ENCODE measurements around the gene CPNE5. TPM values are rescaled to one million over a fixed set of nuclear protein-coding genes. Genes with fewer than 3 reads are reported as not detected.

The CPNE5 gene
- total RNA-seq, 1 donor from 2014 or later: 0.72 TPM

DNA sequence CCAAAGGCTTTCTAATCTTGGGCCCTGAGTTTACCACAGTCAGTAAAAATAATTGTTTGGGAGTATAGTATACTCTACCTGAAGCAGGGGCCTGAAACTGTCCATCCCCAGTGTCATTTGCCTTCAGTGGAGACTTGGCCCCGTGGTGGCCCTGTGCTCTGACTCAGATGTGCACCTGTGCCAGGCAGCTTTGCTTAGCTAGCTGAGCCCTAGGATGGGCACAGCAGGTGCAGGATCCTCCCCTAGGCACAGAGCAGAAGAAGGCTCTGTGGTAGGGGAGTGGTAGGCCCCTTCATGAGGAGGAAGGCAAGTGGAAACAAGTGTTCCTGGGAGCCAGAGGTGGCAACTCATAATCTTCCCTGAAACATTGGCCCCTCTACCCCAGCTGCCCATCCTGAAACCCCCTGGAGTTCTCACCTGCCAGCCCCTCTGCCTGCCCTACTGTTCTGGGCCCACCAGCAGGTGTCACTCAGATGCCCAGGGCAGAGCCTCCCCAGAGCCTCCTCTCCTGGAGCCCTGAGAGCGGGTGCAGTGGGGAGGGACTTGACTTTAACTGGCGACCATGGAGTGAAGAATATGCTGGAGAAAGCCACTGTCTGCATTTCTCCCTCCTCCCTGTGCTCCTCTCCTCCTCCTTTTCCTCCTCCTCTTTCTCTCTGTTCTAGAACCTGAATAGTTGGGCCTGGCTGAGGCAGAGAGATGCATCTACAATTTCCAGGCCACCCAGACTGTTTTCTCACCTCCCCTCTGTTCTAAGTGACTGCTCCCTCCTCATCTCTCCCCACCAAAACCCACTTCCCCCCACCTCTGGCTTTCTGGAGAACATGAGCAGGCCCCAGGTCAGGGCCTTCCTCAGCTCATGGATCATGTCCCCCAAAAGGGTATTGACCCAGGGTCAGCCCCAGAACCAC lies 2.9 kb downstream of the CPNE5 start:
- TF ChIP-seq, protein P1, sequence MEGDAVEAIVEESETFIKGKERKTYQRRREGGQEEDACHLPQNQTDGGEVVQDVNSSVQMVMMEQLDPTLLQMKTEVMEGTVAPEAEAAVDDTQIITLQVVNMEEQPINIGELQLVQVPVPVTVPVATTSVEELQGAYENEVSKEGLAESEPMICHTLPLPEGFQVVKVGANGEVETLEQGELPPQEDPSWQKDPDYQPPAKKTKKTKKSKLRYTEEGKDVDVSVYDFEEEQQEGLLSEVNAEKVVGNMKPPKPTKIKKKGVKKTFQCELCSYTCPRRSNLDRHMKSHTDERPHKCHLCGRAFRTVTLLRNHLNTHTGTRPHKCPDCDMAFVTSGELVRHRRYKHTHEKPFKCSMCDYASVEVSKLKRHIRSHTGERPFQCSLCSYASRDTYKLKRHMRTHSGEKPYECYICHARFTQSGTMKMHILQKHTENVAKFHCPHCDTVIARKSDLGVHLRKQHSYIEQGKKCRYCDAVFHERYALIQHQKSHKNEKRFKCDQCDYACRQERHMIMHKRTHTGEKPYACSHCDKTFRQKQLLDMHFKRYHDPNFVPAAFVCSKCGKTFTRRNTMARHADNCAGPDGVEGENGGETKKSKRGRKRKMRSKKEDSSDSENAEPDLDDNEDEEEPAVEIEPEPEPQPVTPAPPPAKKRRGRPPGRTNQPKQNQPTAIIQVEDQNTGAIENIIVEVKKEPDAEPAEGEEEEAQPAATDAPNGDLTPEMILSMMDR (conservative IDR thresholded peaks at IDR 0.05): no peak
- no peak for DNase-seq (ENCODE audit: extremely low spot score, unreplicated experiment)
- no peak overlapping the region for H3K27ac Mint-ChIP-seq
- no peak overlapping the region for H3K4me3 Mint-ChIP-seq
- H3K4me1 Mint-ChIP-seq (ENCODE audit: unreplicated experiment): peaks cover 19% of the 10 kb centered on the region
- peaks cover 4% of the 10 kb centered on the region for H3K9me3 Mint-ChIP-seq
- no peaks in the 10 kb centered on the region for H3K36me3 Mint-ChIP-seq
- H3K27me3 Mint-ChIP-seq: peaks cover 57% of the 10 kb centered on the region

DNA sequence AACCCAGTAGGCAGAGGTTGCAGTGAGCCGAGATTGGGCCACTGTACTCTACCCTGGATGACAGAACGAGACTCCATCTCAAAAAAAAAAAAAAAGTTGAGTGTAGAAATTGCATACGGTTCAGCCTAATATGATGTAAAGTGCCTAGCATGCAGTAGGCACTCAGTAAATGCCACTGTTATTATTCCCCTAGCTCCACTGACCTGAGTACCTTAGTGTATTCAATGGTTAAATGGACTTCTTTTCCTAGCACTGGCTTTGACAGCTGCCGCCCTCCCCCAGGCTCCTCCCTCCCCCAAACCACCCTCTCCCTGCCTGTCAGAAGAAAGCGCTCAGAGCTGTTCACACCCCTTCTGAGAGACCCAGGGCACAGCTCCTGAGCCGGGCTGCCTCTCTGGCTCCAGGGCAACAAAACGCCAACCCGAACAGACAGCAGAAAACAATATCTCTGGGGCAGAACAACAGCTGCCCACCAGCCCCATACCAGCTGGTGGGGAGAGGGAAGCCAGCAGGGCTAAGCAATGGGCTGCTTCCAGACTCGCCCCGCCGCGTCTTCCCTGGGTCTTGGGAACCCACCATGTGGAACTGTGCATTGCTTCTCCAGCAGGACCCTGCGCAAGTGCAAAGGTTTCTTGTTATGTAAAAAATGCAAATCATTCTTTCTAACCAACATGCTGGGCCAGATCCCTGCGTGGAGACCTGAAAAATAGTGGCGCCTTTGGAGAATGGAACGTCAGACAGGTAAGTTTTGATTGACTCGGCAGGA lies 4.5 kb downstream of the CPNE5 start:
- H3K9me3 Mint-ChIP-seq: peaks cover 4% of the 10 kb centered on the region
- H3K4me1 Mint-ChIP-seq (ENCODE audit: unreplicated experiment): peaks cover 12% of the 10 kb centered on the region
- no peaks in the 10 kb centered on the region for H3K36me3 Mint-ChIP-seq
- TF ChIP-seq, protein P1 (conservative IDR thresholded peaks at IDR 0.05): no peak
- H3K27ac Mint-ChIP-seq: no peak overlapping the region
- peak overlapping the region; percentile 30 for H3K4me3 Mint-ChIP-seq
- DNase-seq (ENCODE audit: extremely low spot score, unreplicated experiment): no peak
- H3K27me3 Mint-ChIP-seq: peaks cover 46% of the 10 kb centered on the region

DNA sequence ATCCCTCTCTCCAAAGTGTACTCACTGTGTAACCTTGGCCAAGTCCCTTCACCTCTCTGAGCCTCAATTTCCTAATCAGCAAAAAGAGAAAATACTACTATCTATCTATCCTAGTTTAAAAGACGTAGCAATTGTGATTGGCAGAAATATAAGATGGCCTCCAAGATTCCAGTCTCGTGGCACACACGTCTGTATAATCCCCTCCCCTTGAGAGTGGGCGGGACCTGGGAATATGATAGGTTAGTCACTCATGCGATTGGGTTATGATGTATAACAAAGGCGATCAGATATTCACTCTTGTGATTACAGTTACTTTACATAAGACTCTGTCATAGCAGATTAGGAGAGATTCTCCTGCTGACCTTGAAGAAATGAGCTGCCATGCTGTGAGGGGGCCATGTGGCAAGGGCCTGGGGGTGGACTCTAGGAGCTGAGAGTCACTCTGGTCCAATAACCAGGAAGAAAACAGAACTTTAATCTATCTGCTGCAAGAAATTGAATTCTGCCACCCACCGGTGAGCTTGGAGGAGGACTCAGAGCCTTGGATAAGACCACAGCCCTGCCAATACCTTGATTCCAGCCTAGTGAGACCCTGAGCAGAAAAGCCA lies 6.0 kb downstream of the CPNE5 start:
- H3K4me3 Mint-ChIP-seq: no peak overlapping the region
- no peak overlapping the region for H3K27ac Mint-ChIP-seq
- TF ChIP-seq, protein P1 (conservative IDR thresholded peaks at IDR 0.05): no peak
- no peaks in the 10 kb centered on the region for H3K36me3 Mint-ChIP-seq
- DNase-seq (ENCODE audit: extremely low spot score, unreplicated experiment): no peak
- H3K27me3 Mint-ChIP-seq: peaks cover 35% of the 10 kb centered on the region
- H3K4me1 Mint-ChIP-seq (ENCODE audit: unreplicated experiment): peaks cover 7% of the 10 kb centered on the region
- peaks cover 4% of the 10 kb centered on the region for H3K9me3 Mint-ChIP-seq

DNA sequence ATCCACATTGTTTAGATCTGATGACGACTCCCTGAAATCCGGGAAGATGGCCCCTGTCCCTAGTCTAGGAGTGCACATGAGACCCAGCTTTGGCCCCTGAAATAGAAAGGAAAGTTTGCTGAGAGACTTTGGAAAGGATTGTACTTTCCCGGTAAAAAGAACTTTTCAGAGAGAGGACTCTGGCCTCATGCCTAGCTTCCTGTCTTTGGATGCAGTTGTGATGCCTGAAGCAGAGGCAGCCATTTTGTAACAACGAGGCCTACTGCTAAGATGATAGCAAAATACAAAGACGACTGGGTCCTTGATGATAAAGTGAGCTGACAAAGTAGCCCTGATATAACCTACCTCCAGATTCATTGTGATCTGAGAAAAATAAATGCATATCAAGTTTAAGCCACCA lies 6.9 kb downstream of the CPNE5 start:
- DNase-seq (ENCODE audit: extremely low spot score, unreplicated experiment): no peak
- Mint-ChIP-seq H3K4me3 (no peak overlapping the region), H3K36me3 (no peaks in the 10 kb centered on the region), H3K9me3 (peaks cover 4% of the 10 kb centered on the region), H3K27ac (no peak overlapping the region), H3K4me1 (ENCODE audit: unreplicated experiment) (peaks cover 11% of the 10 kb centered on the region), H3K27me3 (peaks cover 25% of the 10 kb centered on the region)
- TF ChIP-seq, protein P1 (conservative IDR thresholded peaks at IDR 0.05): no peak

DNA sequence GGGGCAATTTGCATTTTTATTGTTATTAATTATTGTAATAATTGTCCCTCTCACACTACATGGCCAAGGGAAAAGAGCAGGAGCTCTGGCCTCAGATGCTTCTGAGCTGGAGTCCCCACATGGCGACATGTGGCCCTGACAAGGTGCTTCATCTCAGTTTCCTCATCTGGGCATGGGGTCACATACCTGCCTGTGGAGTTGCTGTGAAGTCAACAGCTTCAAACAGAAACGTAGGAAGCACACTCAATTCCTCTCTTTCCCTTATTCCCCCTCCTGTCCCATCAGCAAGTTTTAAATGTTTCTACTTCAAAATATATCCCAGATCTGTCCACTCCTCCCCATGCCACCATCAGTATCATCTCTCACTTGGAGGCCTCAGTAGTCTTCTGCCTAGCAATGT lies 8.7 kb downstream of the CPNE5 start:
- Mint-ChIP-seq H3K36me3 (no peaks in the 10 kb centered on the region), H3K27me3 (peaks cover 8% of the 10 kb centered on the region), H3K27ac (no peak overlapping the region)

More for the DNA sequence above, 8.7 kb downstream of the CPNE5 start:
- H3K4me3 Mint-ChIP-seq: no peak overlapping the region
- no peak for DNase-seq (ENCODE audit: extremely low spot score, unreplicated experiment)
- TF ChIP-seq, protein P1 (conservative IDR thresholded peaks at IDR 0.05): no peak
- peaks cover 4% of the 10 kb centered on the region for H3K9me3 Mint-ChIP-seq
- H3K4me1 Mint-ChIP-seq (ENCODE audit: unreplicated experiment): peaks cover 15% of the 10 kb centered on the region
